Measurements from ENCODE around the gene PTK7. TPM values are rescaled to one million over a fixed set of nuclear protein-coding genes. Genes with fewer than 3 reads are reported as not detected.

Gene PTK7
- total and polyA plus RNA-seq, 2 donors from 2014 or later, result 26.0 to 55.2 TPM

DNA sequence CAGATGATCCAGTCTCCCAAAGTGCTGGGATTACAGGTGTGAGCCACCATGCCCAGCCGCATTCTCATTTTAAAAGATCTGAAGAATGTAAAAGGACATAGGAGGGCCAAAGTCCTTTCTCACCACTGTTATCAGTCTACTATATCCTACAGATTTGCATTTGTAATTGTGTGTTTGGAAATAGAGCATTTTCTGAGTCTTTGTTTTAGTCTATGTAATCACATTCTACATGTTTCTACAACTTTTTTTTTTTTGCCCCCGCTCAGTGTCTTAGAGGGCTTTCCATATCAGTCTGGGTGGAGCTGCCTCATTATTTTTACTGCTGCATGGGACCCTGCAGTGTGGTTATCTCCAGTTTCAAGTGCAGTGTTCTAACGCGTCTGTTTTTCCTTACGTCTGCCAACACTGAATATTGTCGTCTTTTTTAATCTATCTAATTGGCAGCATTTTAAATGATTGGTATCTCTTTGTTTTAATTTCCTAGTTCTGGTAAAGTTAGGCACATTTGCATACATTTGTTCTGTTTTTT, 113.7 kb downstream of the PTK7 start:
- Histone ChIP-seq H3K36me3 (ENCODE audit: control insufficient read depth in 2 of 3, insufficient read depth in 3 of 3, low read length in 3 of 3) (peaks cover 0 to 14% (median 8%) of the 10 kb centered on the region in 3 donors), H3K27me3 (ENCODE audit: control insufficient read depth, insufficient read depth, low read length) (no peaks in the 10 kb centered on the region), H3K9ac (ENCODE audit: low read length in 3 of 3) (no peak overlapping the region), H3K9me3 (ENCODE audit: control insufficient read depth in 2 of 3, insufficient read depth in 1 of 3, low read length in 3 of 3) (no peaks in the 10 kb centered on the region), H3K4me1 (ENCODE audit: control insufficient read depth in 2 of 3, insufficient read depth in 2 of 3, low read depth in 1 of 3, low read length in 3 of 3) (no peaks in the 10 kb centered on the region), H3K27ac (ENCODE audit: low read depth in 2 of 2, low read length in 2 of 2) (no peak overlapping the region), H3K4me3 (ENCODE audit: low read length in 3 of 3) (no peak overlapping the region)
- no peak for FAIRE-seq
- intact Hi-C loops (cut with DNase I), result no loop called here
- peak in 1 of 5 donors; percentile 3 for DNase-seq
- TF ChIP-seq CTCF (IDR thresholded peaks at IDR 0.05; ENCODE audit: borderline replicate concordance, extremely low read depth, insufficient read depth), result no peak

GRCh38 chr6:43192911-43193310, 116.8 kb downstream of the PTK7 start:
- Histone ChIP-seq H3K36me3 (ENCODE audit: control insufficient read depth in 2 of 3, insufficient read depth in 3 of 3, low read length in 3 of 3) (peaks cover 0 to 24% (median 14%) of the 10 kb centered on the region in 3 donors), H3K27me3 (ENCODE audit: control insufficient read depth, insufficient read depth, low read length) (no peaks in the 10 kb centered on the region), H3K4me3 (ENCODE audit: low read length in 3 of 3) (no peak overlapping the region), H3K4me1 (ENCODE audit: control insufficient read depth in 2 of 3, insufficient read depth in 2 of 3, low read depth in 1 of 3, low read length in 3 of 3) (no peaks in the 10 kb centered on the region), H3K9ac (ENCODE audit: low read length in 3 of 3) (no peak overlapping the region), H3K27ac (ENCODE audit: low read depth in 2 of 2, low read length in 2 of 2) (no peak overlapping the region), H3K9me3 (ENCODE audit: control insufficient read depth in 2 of 3, insufficient read depth in 1 of 3, low read length in 3 of 3) (no peaks in the 10 kb centered on the region)
- DNase-seq (no peak), FAIRE-seq (no peak)
- intact Hi-C loops (cut with DNase I), result no loop called here
- no peak for TF ChIP-seq CTCF (IDR thresholded peaks at IDR 0.05; ENCODE audit: borderline replicate concordance, extremely low read depth, insufficient read depth)

- TF ChIP-seq CTCF (IDR thresholded peaks at IDR 0.05; ENCODE audit: borderline replicate concordance, extremely low read depth, insufficient read depth), result no peak
- DNase-seq, result peak in 1 of 5 donors; percentile 3
- H3K4me1 ChIP-seq (ENCODE audit: control insufficient read depth in 2 of 3, insufficient read depth in 2 of 3, low read depth in 1 of 3, low read length in 3 of 3), result no peaks in the 10 kb centered on the region
- H3K4me3 ChIP-seq (ENCODE audit: low read length in 3 of 3), result no peak overlapping the region
- no peaks in the 10 kb centered on the region for H3K27me3 ChIP-seq (ENCODE audit: control insufficient read depth, insufficient read depth, low read length)
- no peak overlapping the region for H3K9ac ChIP-seq (ENCODE audit: low read length in 3 of 3)
- no peaks in the 10 kb centered on the region for H3K9me3 ChIP-seq (ENCODE audit: control insufficient read depth in 2 of 3, insufficient read depth in 1 of 3, low read length in 3 of 3)
- intact Hi-C loops (cut with DNase I), result no loop called here
- no peak for FAIRE-seq
- peaks cover 0 to 18% (median 10%) of the 10 kb centered on the region in 3 donors for H3K36me3 ChIP-seq (ENCODE audit: control insufficient read depth in 2 of 3, insufficient read depth in 3 of 3, low read length in 3 of 3)
- H3K27ac ChIP-seq (ENCODE audit: low read depth in 2 of 2, low read length in 2 of 2), result no peak overlapping the region
These were observed 117.8 kb downstream of the PTK7 start for GRCh38 chr6:43193929-43194328.

DNA sequence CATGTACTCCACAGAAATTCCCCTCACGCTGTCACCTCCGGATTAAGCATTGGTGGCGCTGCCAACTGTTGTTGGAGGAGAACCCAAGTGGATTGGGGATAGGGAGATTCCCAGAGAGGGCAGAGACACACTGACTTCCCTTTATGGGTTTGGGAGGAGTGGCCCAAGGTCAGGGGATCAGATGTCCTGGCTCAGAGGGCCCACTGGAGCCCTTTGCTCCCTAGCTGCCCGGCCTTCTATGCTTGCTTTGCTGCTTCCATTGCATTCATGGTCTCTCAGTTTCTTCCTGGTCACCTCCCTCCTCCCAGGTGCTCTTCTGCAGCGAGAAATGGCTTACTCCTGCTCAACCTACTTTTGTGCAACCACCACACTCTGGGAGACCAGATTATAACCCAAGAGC, 120.2 kb downstream of the PTK7 start:
- intact Hi-C loops (cut with DNase I), result no loop called here
- no peak for FAIRE-seq
- no peak for TF ChIP-seq CTCF (IDR thresholded peaks at IDR 0.05; ENCODE audit: borderline replicate concordance, extremely low read depth, insufficient read depth)
- no peak overlapping the region for H3K27ac ChIP-seq (ENCODE audit: low read depth in 2 of 2, low read length in 2 of 2)
- no peak overlapping the region for H3K4me3 ChIP-seq (ENCODE audit: low read length in 3 of 3)
- H3K9me3 ChIP-seq (ENCODE audit: control insufficient read depth in 2 of 3, insufficient read depth in 1 of 3, low read length in 3 of 3), result no peaks in the 10 kb centered on the region
- peaks cover 0 to 25% (median 13%) of the 10 kb centered on the region in 3 donors for H3K36me3 ChIP-seq (ENCODE audit: control insufficient read depth in 2 of 3, insufficient read depth in 3 of 3, low read length in 3 of 3)
- H3K27me3 ChIP-seq (ENCODE audit: control insufficient read depth, insufficient read depth, low read length), result no peaks in the 10 kb centered on the region
- no peak overlapping the region for H3K9ac ChIP-seq (ENCODE audit: low read length in 3 of 3)
- no peak for DNase-seq
- H3K4me1 ChIP-seq (ENCODE audit: control insufficient read depth in 2 of 3, insufficient read depth in 2 of 3, low read depth in 1 of 3, low read length in 3 of 3), result no peaks in the 10 kb centered on the region
